ENCODE measurements around the gene JAM3. TPM values are rescaled to one million over a fixed set of nuclear protein-coding genes. Genes with fewer than 3 reads are reported as not detected.

The JAM3 gene
- total and polyA plus RNA-seq, 2 donors (not counting 3 experiments of a cell fraction or from before 2014, with no cell fraction given), result 78.8 to 137 TPM

DNA sequence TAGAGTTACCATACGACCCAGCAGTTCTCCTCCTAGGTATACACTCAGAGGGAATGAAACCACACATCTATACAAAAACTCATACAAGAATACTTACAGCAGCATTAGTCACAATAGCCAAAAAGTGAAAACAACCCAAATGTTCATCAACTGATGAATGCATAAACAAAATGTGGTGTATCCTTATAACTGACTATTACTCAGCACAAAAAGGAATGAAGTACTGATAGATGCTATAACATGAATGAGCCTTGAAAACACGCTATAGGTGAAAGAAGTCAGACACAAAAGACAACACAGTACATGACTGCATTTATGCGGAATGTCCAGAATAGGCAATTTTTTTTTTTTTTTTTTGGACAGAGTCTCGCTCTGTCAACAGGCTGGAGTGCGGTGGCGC, 131.8 kb downstream of the JAM3 start:
- Histone ChIP-seq H3K36me3 (ENCODE audit: control insufficient read depth in 2 of 2, extremely low read depth in 1 of 2, insufficient read depth in 2 of 2, low read length in 2 of 2) (peaks cover 0 to 8% of the 10 kb centered on the region in 2 experiments), H3K27me3 (ENCODE audit: control insufficient read depth in 2 of 2, insufficient read depth in 2 of 2, low read length in 2 of 2) (no peaks in the 10 kb centered on the region), H3K9me3 (replicated peaks; ENCODE audit: control insufficient read depth, insufficient read depth, low read length) (no peaks in the 10 kb centered on the region), H3K27ac (ENCODE audit: insufficient read depth, low read depth, low read length) (no peak overlapping the region), H3K9me1 (replicated peaks; ENCODE audit: control insufficient read depth, extremely low read depth, insufficient read depth, low read length) (no peaks in the 10 kb centered on the region), H3K9ac (replicated peaks; ENCODE audit: extremely low read depth, insufficient read depth, low read length) (no peak overlapping the region), H4K20me1 (replicated peaks; ENCODE audit: control insufficient read depth, extremely low read depth, insufficient read depth, low read length) (no peaks in the 10 kb centered on the region), H2AFZ (ENCODE audit: low read depth, low read length) (no peak overlapping the region), H3K79me2 (ENCODE audit: control insufficient read depth, insufficient read depth, low read length) (no peaks in the 10 kb centered on the region), H3K4me3 (replicated peaks in 1 of 3; ENCODE audit: insufficient read depth in 1 of 3, low read depth in 1 of 3, low read length in 3 of 3) (no peak overlapping the region), H3K4me2 (ENCODE audit: insufficient read depth, low read length) (no peak overlapping the region), H3K4me1 (ENCODE audit: control insufficient read depth, extremely low read depth, insufficient read depth, low read length) (no peaks in the 10 kb centered on the region)
- TF ChIP-seq, protein P1, sequence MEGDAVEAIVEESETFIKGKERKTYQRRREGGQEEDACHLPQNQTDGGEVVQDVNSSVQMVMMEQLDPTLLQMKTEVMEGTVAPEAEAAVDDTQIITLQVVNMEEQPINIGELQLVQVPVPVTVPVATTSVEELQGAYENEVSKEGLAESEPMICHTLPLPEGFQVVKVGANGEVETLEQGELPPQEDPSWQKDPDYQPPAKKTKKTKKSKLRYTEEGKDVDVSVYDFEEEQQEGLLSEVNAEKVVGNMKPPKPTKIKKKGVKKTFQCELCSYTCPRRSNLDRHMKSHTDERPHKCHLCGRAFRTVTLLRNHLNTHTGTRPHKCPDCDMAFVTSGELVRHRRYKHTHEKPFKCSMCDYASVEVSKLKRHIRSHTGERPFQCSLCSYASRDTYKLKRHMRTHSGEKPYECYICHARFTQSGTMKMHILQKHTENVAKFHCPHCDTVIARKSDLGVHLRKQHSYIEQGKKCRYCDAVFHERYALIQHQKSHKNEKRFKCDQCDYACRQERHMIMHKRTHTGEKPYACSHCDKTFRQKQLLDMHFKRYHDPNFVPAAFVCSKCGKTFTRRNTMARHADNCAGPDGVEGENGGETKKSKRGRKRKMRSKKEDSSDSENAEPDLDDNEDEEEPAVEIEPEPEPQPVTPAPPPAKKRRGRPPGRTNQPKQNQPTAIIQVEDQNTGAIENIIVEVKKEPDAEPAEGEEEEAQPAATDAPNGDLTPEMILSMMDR (IDR thresholded peaks at IDR 0.05; ENCODE audit: extremely low read depth in 1 of 2, insufficient read depth in 1 of 2, low read depth in 1 of 2, low read length in 2 of 2), result no peak
- TF ChIP-seq POLR2A (IDR thresholded peaks at IDR 0.05; ENCODE audit: low read depth, low read length) (no peak), POLR2AphosphoS5 (IDR thresholded peaks at IDR 0.05; ENCODE audit: insufficient read depth, low read depth, low read length) (no peak), JUN (IDR thresholded peaks at IDR 0.05; ENCODE audit: borderline replicate concordance, insufficient read depth, insufficient read length, low read depth) (no peak), GATA2 (IDR thresholded peaks at IDR 0.05; ENCODE audit: insufficient read depth, insufficient read length, low read depth, low read length) (no peak), EZH2 (IDR thresholded peaks at IDR 0.05; ENCODE audit: borderline replicate concordance, low read depth, low read length, severe bottlenecking) (no peak), FOS (IDR thresholded peaks at IDR 0.05; ENCODE audit: borderline replicate concordance, insufficient read depth, low read length) (no peak), MYC (IDR thresholded peaks at IDR 0.05; ENCODE audit: low read depth, low read length) (no peak)
- TF ChIP-seq, protein P2, sequence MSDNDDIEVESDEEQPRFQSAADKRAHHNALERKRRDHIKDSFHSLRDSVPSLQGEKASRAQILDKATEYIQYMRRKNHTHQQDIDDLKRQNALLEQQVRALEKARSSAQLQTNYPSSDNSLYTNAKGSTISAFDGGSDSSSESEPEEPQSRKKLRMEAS (IDR thresholded peaks at IDR 0.05; ENCODE audit: insufficient read depth, insufficient read length), result no peak
- intact Hi-C loops (cut with micrococcal nuclease) (no loop called here), dilution Hi-C loops (cut with MboI; ENCODE audit: extremely low pct_ligation_motif_present, low sequenced_read_pairs) (no loop called here)
- ChIA-PET POLR2A (no interaction called here), CTCF (interaction anchor here (1.0 kb wide), 1 partner anchor 8 kb away, joined by 3 read pairs; no protein-coding TSS in a partner anchor)
- BruUV-seq (replicated peaks), result no TSS peak
- DNase-seq (ENCODE audit: low read depth, low spot score) (no peak), FAIRE-seq (no peak)

Other genes starting within 250 kb of the JAM3 start
- gene SPATA19, start 223.6 kb upstream of the JAM3 start, total RNA-seq, result not detected in 2 replicates
- not detected in 2 replicates for gene SPATA19, start 223.6 kb upstream of the JAM3 start, polyA plus RNA-seq
- gene IGSF9B, start 112.1 kb upstream of the JAM3 start, total RNA-seq, result 0.15 and 0.69 TPM in 2 replicates
- 0.06 and 0.18 TPM in 2 replicates for gene IGSF9B, start 112.1 kb upstream of the JAM3 start, polyA plus RNA-seq
- 42.6 and 43.8 TPM in 2 replicates for gene NCAPD3, start 154.9 kb downstream of the JAM3 start, total RNA-seq
- gene NCAPD3, start 154.9 kb downstream of the JAM3 start, polyA plus RNA-seq, result 19.7 and 22.6 TPM in 2 replicates
- 41.6 and 53.1 TPM in 2 replicates for gene VPS26B, start 155.6 kb downstream of the JAM3 start, total RNA-seq
- gene VPS26B, start 155.6 kb downstream of the JAM3 start, polyA plus RNA-seq, result 38.0 and 40.2 TPM in 2 replicates
- 38.0 and 40.7 TPM in 2 replicates for gene THYN1, start 184.3 kb downstream of the JAM3 start, total RNA-seq
- 29.2 and 35.7 TPM in 2 replicates for gene THYN1, start 184.3 kb downstream of the JAM3 start, polyA plus RNA-seq
- 21.2 and 22.9 TPM in 2 replicates for gene ACAD8, start 184.5 kb downstream of the JAM3 start, total RNA-seq
- 24.2 and 29.0 TPM in 2 replicates for gene ACAD8, start 184.5 kb downstream of the JAM3 start, polyA plus RNA-seq
- not detected in 2 replicates for gene GLB1L3, start 207.3 kb downstream of the JAM3 start, total RNA-seq
- gene GLB1L3, start 207.3 kb downstream of the JAM3 start, polyA plus RNA-seq, result not detected in 2 replicates